Duodenal mucosa (tissue), 2 donors: Measurements from ENCODE around the gene LTA4H.
"Not testable (repeated sequence)": the region's sequence is repeated elsewhere in the genome, so short reads cannot be mapped to it uniquely, and the experiment has no call there.

Source experiments
- H3K27ac ChIP-seq: one replicate; pipeline ENCODE4 v1.7.0; 2013; ENCODE audit warnings: low read depth, low read length
- H3K27me3 ChIP-seq, 2 donors: one replicate each; pipeline ENCODE4 v1.7.0; 2013; ENCODE audit warnings: low read length in 2 of 2, control low read depth in 1 of 2; ENCODE audit not compliant: insufficient read depth in 2 of 2, control insufficient read depth in 1 of 2
- H3K36me3 ChIP-seq, 2 donors: one replicate each; pipeline ENCODE4 v1.7.0; 2013; ENCODE audit warnings: low read length in 2 of 2, control low read depth in 1 of 2; ENCODE audit not compliant: insufficient read depth in 2 of 2, control insufficient read depth in 1 of 2
- H3K4me1 ChIP-seq, 2 donors: one replicate each; pipeline ENCODE4 v1.7.0; 2013; ENCODE audit warnings: low read length in 2 of 2, control low read depth in 1 of 2; ENCODE audit not compliant: insufficient read depth in 2 of 2, control insufficient read depth in 1 of 2
- H3K4me3 ChIP-seq, 2 donors: one replicate each; pipeline ENCODE4 v1.7.0; 2013; ENCODE audit warnings: low read length in 2 of 2, low read depth in 1 of 2
- H3K9ac ChIP-seq, 2 donors: one replicate each; pipeline ENCODE4 v1.7.0; 2013; ENCODE audit warnings: low read length in 2 of 2, low read depth in 1 of 2
- H3K9me3 ChIP-seq, 2 donors: one replicate each; pipeline ENCODE4 v1.7.0; 2013; ENCODE audit warnings: low read length in 2 of 2, control low read depth in 1 of 2; ENCODE audit not compliant: control insufficient read depth in 1 of 2

The LTA4H gene

DNA sequence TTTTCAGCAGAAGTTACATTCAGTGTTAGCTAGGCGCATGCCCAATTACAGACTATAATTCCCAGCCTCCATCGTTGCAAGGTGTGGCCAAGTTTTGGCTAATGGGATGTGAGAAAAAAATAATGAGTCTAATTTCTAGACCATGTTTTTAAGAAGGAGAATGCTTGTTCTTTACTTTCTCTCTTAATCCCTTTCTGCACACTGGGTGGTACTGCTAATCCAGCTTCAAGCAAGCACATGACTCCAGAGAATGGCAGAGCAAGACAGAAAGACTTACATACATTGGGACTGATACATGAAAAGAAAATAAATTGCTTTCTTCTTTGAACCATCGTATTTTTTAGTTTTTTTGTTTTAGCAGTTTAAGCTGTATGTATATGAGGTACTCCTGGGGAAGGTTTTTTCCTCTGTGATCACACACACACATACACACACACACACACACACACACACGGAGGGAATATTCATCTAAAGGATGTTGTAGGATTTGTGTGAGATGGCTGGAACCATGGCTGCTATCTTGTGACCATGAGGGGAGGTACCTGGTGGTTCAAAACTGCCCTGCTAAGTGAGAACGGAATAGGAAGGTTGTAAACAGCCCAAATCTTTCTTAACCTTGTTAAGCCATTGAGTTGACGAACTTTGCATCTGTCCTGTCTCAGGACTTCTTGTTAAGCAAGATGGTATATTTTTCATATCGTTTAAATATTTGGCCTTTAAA, 34.3 kb upstream of the LTA4H start:
- Histone ChIP-seq H3K36me3 (no peaks in the 10 kb centered on the region), H3K9ac (no peak overlapping the region), H3K4me3 (no peak overlapping the region), H3K4me1 (peaks cover 0 to 7% of the 10 kb centered on the region in 2 donors), H3K27ac (no peak overlapping the region), H3K27me3 (no peaks in the 10 kb centered on the region), H3K9me3 (no peaks in the 10 kb centered on the region)

DNA sequence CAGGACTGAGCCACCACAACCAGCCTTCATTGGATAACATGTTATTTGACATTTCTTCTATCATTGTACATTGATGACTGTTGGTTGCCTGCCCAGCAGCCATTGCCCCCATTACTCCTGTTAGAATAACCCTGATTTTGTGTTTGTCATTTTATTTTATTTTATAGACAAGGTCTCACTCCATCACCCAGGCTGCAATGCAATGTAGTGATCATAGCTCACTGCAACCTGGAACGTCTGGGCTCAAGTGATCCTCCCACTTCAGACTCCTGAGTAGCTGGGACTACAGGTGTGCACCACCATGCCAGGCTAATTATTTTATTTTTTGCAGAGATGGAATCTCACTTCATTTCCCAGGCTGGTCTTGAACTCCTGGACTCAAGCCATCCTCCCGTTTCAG, 33.2 kb upstream of the LTA4H start:
- Histone ChIP-seq H3K27me3 (no peaks in the 10 kb centered on the region), H3K9me3 (no peaks in the 10 kb centered on the region), H3K4me3 (no peak overlapping the region), H3K4me1 (peaks cover 0 to 7% of the 10 kb centered on the region in 2 donors), H3K36me3 (no peaks in the 10 kb centered on the region), H3K9ac (no peak overlapping the region), H3K27ac (no peak overlapping the region)

DNA sequence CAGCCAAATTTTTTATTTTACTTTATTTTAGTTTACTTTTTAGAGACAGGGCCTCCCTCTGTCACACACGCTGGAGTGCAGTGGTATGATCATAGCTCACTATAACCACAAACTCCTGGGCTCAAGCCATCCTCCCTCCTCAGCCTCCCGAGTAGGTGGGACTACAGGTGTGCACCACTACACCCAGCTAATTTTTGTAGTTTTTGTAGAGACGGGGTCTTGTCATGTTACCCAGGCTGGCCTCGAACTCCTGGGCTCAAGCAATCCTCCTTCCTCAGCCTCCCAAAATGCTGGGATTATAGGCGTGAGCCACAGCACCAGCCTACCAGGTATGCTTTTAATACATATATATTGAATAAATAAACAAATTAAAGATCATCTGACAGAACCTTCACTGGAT, 32.7 kb upstream of the LTA4H start:
- Histone ChIP-seq H3K9ac (no peak overlapping the region), H3K27me3 (no peaks in the 10 kb centered on the region), H3K4me3 (no peak overlapping the region), H3K9me3 (no peaks in the 10 kb centered on the region), H3K36me3 (no peaks in the 10 kb centered on the region), H3K4me1 (peaks cover 0 to 2% of the 10 kb centered on the region in 2 donors), H3K27ac (no peak overlapping the region)

DNA sequence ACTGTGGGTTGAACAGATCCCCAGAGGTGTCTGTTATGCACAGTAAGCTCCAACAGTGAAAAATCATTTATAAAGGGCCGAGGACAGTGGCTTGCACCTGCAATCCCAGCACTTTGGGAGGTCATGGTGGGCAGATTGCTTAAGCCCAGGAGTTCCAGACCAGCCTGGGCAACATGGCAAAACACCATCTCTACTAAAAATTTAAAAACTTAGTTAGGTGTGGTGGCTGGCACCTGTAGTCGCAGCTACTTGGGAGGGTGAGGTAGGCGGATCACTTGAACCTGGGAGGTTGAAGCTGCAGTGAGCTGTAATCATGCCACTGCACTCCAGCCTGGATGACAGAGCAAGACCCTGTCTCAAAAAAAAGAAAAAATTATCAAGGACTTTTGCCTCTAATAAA, 30.4 kb upstream of the LTA4H start:
- H3K4me1 ChIP-seq, H3K9ac ChIP-seq, H3K9me3 ChIP-seq, H3K27me3 ChIP-seq, H3K36me3 ChIP-seq, H3K27ac ChIP-seq, H3K4me3 ChIP-seq: not testable (repeated sequence)

DNA sequence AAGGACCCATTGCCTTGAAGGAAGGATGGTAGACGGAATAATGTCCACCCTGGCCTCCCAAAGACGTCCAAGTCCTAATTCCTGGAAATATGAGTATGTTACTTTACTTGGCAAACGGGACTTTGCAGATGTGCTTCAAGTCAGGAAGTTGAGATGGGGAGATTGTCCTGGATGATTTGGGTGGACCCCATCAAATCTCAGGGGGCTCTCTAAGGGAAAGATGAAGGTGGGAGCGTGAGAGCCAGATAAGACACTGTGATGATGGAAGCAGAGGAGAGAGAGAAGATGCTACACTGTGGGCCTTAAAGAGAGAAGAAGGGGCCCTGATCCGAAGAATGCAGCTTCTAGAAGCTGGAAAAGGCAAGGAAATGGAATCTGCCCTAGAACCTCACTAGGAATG, 29.6 kb upstream of the LTA4H start:
- Histone ChIP-seq H3K4me3 (no peak overlapping the region), H3K4me1 (no peaks in the 10 kb centered on the region), H3K36me3 (no peaks in the 10 kb centered on the region), H3K9me3 (no peaks in the 10 kb centered on the region), H3K27ac (no peak overlapping the region), H3K27me3 (no peaks in the 10 kb centered on the region), H3K9ac (no peak overlapping the region)

DNA sequence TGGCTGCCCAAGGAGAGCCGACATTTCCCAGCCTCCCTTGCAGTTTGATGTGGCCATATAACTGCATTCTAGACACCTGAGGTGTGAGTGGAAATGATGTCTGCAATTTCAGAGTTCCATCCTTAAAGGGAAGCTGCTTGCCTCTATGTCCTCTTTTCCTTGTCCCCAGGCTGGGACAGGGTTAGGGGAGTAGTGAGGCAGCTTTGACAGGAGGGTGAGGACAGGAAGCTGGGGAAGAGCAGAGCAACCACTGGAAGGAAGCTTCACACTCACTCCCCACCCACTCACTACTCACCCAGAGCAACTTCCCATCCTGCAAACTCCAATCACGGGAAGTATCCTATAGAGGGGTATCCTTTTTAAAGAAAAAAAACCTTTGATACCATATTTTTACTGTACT, 28.9 kb upstream of the LTA4H start:
- H3K4me1 ChIP-seq: no peaks in the 10 kb centered on the region
- no peaks in the 10 kb centered on the region for H3K27me3 ChIP-seq
- no peaks in the 10 kb centered on the region for H3K9me3 ChIP-seq
- no peak overlapping the region for H3K27ac ChIP-seq
- H3K9ac ChIP-seq: no peak overlapping the region
- H3K4me3 ChIP-seq: no peak overlapping the region
- H3K36me3 ChIP-seq: no peaks in the 10 kb centered on the region

DNA sequence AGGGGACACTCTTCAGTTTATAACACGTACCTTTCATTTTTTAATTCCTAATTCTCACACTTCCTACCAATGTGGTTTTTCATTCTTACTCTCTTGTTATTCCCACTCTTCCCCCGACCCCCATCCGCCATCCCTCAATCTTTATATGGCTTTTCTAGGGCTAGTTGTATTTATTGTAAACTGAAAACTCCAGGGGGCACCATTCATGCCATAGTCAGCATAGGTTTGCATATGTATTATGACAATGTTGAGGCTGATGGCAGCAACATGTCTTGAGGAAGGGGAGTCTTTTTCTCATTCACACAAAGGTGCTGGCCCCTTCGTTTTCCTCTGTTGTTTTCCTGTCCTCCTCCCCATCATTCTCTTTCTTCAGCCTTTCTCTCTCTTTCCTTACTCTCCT, 27.7 kb upstream of the LTA4H start:
- Histone ChIP-seq H3K27ac (no peak overlapping the region), H3K4me1 (no peaks in the 10 kb centered on the region), H3K36me3 (no peaks in the 10 kb centered on the region), H3K9ac (no peak overlapping the region), H3K4me3 (no peak overlapping the region), H3K9me3 (no peaks in the 10 kb centered on the region), H3K27me3 (no peaks in the 10 kb centered on the region)

DNA sequence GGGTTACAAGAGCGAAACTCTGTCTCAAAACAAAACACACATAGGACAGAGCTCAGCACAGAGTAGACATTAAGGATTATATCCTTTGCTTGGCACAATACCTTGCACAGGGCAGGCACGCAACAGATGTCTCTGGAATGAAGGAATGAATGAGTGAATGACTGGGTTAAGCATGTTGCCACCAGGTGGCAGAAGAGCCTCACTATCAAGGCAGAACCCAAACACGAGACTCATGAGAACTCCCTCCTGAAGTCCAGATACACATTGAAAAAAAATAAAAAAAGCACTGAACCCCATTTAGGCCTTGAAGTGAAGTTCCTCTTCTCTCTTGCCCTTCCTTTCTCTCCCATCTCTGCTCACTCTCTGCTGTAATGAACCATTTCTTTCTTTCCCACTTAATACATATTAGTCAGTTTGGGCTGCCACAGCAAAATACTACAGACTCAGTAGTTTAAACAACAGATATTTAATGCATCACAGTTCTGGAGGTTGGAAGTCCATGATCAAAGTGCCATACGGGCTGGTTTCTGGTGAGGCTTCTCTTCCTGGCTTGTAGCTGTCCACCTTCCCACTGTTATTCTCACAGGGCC, 26.6 kb upstream of the LTA4H start:
- Histone ChIP-seq H3K36me3 (no peaks in the 10 kb centered on the region), H3K9ac (no peak overlapping the region), H3K4me1 (no peaks in the 10 kb centered on the region), H3K4me3 (no peak overlapping the region), H3K27ac (no peak overlapping the region), H3K9me3 (no peaks in the 10 kb centered on the region), H3K27me3 (no peaks in the 10 kb centered on the region)

DNA sequence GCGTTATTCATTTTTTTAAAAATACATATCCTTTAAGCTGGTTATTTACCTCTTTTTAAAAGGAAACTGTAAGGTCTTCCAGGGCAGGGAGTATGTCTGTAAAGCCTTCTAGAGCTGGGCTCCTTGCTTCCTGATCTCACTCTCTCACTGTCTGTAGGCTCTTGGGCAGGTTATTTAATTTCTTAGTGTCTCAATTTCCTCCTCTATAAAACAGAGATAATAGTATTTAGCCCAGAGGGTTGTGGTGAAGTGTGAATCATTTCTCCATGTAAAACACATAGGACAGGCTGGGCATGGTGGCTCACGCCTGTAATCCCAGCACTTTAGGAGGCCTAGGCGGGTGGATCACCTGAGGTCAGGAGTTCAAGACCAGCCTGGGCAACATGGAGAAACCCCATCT, 25.9 kb upstream of the LTA4H start:
- no peak overlapping the region for H3K9ac ChIP-seq
- H3K36me3 ChIP-seq: no peaks in the 10 kb centered on the region
- H3K27me3 ChIP-seq: no peaks in the 10 kb centered on the region
- H3K27ac ChIP-seq: no peak overlapping the region
- no peak overlapping the region for H3K4me3 ChIP-seq
- H3K4me1 ChIP-seq: no peaks in the 10 kb centered on the region
- no peaks in the 10 kb centered on the region for H3K9me3 ChIP-seq

DNA sequence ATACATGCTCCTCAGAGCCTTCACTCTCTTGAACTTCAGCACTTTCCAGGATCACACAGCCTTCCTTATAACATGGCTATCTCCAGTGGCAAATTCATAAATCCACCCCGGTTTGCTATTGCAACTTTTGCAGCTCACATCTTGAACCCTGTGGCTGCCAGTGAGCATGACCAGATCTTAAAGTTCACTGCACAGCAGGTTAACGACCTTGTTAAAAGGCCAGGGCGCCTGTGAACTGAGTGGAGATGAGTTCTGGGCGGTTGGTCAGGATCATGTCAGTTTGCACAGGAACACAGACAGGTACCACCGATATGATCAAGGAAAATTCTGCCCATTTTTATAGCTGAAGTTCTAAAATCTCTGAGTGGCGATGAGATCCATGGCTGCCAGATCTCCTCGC, 24.7 kb upstream of the LTA4H start:
- Histone ChIP-seq H3K9me3 (no peaks in the 10 kb centered on the region), H3K27me3 (no peaks in the 10 kb centered on the region), H3K4me3 (no peak overlapping the region), H3K4me1 (no peaks in the 10 kb centered on the region), H3K36me3 (no peaks in the 10 kb centered on the region), H3K9ac (no peak overlapping the region), H3K27ac (no peak overlapping the region)
